GM21360 (cell line): ENCODE measurements around the gene ELK4.
A peak's percentile ranks its signal among the peaks of the same experiment; 100 is the strongest.
"Not testable (repeated sequence)": the region's sequence is repeated elsewhere in the genome, so short reads cannot be mapped to it uniquely, and the experiment has no call there.

Experiments used
- ATAC-seq: cut with Tn5 transposase; IDR thresholded peaks from one replicate; pipeline ENCODE4 v1.9.1; 2021; ENCODE audit warnings: mild to moderate bottlenecking, moderate library complexity; ENCODE audit not compliant: unreplicated experiment

ELK4 gene

DNA sequence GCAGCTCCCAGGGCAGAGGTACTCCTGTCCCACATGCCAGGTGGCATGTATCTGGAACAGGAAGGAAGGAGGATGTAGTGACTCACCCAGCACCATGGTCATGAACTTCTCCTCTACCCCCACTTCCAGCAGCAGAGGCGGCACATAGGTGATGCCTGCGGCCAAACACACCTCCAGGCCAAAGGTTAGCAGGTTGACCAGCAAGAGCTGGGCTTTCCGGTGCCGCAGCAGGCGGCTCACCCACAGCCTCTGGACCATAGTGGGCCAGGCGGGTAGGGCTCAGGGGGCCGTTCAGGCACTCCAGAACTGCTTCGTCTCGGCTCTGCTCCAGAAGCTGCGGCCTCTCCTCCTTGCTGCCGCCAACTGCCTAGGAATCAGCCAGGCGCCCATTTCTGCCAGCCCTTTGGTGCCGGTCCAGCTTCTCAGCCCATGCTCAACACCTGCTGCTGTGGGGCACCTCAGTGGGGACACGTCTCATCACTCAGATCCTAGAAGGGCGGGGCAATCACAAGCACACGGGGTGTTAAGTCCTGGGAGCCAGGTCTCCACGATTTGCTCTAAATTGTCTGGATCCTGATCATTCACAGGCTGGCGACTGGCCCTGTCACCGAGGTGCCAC is 32.7 kb upstream of the ELK4 start:
- no peak for ATAC-seq

DNA sequence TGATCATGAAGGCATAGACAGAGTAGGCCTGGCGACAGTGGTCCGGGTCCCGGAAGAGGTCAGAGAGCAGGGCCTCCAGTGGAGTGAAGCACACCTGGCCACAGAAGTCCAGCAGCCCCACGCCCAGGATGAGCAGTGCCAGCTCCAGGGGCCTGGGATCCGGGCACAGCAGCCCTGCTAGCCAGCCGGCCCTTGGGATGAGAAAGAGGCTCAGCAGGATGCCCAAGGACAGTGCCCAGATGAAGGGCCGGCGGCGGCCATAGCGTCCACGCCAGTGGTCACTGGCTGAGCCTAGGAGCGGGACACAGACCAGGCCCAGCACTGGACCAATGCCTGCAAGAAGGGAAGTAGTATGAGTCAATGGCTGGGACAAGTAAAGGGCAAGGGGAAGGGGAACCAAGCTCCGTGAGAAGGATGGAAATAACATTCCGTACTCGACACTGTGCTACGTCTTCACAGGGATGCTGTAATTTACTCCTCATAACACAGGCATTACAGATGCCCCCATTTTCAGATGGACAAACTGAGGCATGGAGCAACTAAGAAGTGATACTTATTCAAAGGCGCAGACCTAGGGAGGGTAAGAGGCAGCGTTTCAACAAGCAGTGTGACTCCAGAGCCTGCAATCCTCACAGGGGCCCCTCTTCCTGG is 31.6 kb upstream of the ELK4 start:
- no peak for ATAC-seq

DNA sequence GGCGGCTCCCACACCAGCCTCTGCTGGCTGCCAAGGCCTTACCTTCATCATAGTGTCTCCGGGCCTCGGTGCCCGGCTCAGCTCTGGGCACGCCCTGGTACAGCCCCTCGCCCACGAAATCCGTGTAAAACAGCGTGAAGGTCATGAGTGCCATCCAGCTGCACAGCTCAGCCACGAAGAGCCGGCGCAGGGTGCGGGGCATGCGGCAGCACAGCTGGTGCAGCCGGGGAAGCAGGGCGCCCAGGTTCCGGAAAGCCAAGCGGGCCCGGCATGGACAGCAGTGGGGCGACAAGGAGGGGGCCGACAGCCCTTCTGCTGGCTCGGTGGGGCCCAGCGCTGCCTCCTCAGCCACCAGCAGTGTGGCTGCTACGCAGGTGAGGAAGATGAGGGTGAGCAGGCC is 31.0 kb upstream of the ELK4 start:
- ATAC-seq: no peak

DNA sequence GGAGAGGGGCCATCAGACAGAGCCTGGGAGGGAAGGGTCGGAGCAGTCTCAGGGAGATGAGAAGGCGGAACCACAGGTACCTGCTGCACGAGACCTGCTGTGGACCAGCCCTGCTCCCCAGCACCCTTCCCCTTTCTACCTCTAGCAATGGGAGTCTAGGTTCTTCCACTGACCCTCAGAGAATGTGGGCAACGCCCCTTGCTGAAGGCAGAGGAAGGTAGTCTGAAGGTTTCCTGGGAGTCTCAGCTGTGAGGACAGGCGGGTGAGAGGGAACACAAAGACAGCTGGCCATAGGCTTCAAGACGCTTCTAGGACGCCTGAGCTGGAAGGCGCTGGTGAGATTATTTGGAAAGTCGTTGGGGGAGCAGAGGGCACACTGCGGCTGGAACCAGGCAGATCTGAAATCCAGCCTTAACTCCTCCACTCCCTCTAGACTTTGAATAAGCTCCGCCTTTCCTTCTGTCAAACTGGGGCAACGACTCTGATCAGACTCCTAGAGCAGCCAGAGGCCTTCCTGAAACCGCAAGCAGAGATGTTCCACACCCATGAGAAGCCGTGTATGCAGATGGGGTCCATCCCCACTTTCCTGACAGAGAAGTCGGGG is 30.4 kb upstream of the ELK4 start:
- ATAC-seq: no peak

DNA sequence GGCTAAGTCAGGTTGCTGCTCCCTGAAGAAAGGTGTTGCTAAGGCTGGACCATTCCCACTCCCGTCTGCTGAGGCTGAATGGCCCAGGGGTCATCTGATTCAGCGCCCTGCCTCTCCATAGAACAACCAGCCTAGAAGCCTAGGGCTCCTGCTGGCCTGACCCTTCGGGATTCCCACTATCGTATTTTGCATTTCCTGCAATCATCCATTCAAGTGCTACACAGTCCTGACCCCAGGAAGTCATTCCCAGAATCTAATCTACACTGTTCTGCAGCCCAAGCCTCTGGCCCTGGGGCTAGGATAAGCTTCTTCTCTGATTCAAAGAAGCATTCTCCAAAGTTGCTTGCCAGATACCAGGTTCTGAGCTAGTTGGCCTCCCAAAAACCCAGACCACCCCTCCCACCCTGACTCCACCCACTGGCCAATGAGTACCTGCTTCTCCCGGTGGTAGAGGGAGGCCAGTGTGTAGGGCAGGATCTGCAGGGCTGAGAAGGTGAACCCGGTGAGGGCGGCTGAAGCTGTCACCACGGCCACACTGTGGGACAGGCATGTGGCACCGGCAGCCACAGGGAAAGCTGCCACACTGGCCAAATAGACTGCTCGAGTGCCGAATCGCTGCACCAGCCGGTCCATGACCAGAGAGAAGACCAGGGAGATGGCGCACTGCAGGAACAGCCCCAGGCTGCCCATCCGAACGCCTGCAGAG is 29.8 kb upstream of the ELK4 start:
- ATAC-seq: no peak

DNA sequence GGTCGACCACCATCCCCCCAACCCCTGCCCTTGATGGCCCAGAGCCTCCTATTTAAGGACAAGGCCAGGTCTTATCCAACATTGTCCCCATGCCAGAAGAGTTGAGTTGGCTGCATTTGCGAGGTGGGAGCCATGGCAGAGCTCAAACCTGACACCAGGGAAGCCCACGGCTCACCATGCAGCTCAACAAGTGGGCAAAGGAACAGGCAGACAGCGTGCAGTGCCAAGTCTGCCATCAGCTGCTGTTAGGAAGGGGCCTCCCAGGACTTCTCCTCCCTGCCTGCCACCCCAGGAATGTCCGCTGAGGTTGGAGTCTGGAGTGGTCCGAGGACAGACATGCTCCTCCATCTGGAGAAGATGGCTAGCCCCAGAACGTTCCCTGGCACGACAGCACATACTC is 28.6 kb upstream of the ELK4 start:
- ATAC-seq: no peak

DNA sequence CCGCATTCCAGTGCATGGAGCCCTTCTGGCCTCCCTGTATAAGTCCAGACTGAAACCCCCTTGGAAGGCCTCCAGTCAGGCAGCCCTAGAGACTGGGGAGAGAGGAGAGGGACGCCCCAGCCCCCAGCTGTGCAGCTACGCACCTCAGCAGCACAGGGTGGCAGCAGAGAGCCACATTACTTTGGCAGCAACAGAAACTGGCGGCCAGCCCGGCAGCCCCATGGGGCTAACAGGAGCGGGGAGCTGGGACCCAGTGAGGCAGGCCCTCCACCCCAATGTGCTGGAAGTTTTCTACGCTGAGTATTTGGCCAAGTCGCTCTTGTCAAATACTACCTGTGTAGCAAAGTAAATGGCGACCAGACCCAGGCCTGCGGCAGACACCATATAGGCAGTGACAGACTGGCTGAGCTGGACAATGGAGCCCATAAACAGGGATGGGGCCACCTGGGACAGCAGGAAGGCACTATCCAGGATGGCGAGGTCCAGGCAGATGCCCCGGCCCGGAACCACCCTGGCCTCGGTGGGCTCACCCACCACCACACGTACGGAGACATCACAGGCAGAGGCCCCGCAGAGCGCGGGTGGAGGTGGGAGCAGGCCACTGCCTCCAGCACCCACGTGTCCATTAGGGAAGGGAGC is 27.3 kb upstream of the ELK4 start:
- peak; percentile 69 for ATAC-seq

DNA sequence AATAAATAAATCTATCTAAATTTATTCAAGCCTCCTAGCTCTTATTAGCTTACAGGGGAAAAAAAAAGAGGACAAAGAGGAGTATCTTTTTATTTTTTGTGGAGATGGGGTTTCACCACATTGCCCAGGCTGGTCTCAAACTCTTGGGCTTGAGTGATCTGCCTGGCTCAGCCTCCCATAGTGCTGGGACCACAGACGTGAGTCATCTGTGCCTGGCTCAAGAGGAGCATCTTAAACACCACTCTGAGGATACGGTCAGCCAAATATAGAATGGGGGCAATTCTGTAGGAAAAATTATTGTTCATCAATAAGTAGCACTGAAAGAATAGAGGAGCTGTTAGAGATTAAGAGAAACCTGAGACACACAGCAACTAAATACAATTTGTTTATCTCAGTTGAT is 24.4 kb upstream of the ELK4 start:
- ATAC-seq: no peak

DNA sequence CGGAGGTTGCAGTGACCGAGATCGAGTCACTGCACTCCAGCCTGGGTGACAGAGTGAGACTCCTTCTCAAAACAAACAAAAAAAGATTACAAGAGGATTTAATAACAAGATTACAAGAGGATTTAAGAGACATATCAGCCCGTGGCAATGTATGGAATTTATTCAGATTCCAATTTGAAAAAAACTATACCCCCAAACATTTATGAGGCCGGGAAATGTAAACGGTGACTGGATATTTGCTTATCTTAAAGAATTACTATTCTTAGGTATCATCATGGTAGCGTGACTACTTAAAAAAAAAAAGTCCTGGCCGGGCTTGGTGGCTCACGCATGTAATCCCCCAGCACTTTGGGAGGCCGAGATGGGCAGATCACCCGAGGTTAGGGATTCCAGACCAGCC is 21.2 kb upstream of the ELK4 start:
- no peak for ATAC-seq

DNA sequence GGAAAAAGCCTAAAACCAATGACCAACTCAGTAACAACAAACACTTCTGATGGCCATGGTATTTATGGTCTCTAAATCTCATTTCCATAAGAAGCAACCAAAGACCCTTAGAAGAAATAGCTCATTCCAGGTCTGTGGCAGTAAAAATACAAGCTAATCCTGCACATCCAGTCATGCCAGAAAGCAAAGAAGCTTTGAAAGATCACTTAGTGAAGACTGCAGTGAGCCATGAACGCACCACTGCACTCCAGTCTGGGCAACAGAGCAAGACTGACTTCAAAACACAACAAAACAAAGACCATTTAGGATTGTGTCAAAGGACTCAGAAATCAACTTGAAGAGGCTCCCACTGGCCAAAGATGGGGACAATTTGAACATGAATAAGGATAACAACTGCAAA is 18.4 kb upstream of the ELK4 start:
- no peak for ATAC-seq

DNA sequence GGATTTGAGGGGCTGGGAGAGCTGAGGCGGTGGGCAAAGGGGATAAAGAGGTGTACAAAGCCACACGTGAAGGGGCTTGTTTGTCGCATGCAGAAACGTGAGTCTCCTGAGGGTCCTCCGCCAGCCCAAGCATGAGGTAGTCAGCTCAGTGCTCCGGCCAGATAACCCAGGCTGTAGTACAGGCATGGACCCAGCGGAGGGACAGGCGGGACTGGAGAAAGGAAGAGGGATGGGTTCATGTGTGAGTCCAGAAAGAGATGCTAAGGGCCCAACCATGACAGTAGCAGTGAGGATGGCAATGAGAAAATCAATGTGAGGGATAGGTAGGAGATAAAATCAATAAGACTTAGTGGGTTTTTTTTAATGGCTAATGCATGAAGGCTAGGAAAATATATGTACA is 13.7 kb upstream of the ELK4 start:
- ATAC-seq: no peak

DNA sequence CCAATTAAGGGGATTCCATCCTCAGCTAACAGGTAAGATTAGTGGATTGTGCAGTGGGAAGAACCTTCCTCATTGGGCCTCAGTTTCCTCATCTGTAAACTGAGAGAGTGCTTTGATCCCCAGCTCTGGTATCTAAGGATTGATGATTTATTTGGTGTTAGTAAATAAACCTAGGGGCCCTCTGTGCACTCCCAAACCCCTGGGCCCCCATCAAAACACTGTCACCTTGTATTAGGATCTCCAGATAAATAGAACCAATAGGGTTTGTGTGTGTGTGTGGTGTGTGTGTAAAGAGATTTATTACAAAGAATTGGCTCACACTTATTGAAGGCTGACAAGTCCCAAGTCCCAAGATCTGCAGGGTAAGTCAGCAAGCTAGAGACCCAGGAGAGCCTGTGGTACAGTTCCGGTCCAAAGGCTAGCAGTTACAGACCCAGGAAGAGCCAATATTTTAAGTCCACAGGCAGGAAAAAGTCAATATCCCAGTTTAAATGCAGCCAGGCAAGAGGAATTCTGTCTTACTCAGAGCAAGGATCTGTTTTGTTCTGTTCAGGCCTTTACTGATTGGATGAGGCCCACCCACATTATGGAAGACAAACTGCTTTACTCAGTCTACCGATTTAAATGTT is 11.0 kb upstream of the ELK4 start:
- ATAC-seq: no peak

DNA sequence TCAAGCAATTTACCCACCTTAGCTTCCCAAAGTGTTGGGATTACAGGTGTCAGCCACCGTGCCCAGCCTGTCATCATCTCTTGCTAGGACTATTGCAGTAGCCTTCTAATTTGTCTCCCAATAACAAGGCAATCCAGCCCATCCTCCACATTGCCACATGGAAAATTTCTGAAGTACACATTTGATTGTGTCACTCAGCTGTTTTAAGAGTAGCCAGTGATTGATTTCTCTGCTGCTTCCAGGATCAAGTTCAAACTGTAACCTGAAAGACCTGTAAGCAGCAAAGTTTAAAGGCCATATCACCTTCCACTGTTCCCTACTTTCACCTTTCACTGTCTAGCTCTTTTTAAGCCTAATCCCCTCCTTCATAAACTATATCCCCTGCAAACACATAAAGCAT is 7.8 kb upstream of the ELK4 start:
- ATAC-seq: no peak

DNA sequence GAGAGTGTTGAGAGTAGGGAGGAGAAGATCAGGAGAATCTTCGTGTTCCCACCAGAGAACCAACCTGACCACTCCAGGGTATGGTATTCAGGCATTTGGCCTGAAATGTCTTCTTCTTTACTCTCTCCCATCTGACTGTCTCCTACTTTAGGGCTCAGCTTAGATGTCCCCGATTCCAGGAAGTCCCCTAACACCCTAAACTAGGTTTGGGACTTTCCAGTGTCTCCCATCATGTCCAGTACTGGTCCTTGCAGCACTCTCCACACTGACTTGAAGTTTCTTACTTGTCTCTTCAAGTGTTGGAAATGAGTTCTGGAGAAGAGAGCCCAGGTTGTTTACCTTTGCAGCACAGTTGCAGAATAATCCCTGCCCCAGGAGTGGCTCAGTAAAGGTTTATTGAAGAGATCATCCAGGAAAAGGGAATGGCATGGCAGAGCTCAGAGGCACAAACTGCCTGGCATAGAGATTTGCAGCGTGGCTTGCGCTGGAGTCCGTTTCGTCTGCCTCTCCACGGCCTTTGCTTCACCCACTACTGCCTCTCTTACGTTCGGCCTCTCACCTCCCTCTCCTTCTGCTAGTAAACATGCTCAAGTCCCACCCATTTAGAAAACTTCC is 6.2 kb upstream of the ELK4 start:
- no peak for ATAC-seq

DNA sequence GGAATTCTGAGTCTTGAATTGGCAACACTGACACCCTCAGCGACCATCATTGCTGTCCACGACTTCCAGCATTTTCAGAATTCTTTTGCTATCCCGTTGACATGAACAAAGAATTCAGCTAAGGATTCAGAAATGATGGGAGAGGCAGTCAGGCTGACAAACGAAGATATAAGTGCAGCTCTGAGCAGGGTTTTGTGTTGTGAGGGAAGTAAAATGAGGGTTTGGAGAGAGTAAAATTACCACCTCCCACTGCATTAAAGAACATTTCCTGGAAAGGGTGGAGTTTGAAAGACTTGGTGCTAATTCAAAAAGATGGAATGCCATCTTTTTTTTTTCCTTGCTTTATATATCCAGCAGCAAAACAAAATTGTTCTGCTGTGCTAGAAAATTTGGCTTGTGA is 4.9 kb upstream of the ELK4 start:
- no peak for ATAC-seq

DNA sequence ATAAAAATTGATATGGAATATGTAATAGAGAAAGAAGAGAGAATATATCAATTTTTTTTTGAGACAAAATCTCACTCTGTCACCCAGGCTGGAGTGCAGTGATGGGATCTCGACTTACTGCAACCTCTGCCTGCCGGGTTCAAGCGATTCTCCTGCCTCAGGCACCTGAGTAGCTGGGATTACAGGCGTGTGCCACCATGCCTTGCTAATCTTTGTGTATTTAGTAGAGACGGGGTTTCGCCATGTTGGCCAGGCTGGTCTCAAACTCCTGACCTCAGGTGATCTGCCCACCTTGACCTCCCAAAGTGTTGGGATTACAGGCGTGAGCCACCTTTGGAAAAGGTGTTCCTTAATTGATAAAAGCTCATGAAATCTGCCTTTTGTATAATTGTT is 4.3 kb upstream of the ELK4 start:
- not testable (repeated sequence) for ATAC-seq

DNA sequence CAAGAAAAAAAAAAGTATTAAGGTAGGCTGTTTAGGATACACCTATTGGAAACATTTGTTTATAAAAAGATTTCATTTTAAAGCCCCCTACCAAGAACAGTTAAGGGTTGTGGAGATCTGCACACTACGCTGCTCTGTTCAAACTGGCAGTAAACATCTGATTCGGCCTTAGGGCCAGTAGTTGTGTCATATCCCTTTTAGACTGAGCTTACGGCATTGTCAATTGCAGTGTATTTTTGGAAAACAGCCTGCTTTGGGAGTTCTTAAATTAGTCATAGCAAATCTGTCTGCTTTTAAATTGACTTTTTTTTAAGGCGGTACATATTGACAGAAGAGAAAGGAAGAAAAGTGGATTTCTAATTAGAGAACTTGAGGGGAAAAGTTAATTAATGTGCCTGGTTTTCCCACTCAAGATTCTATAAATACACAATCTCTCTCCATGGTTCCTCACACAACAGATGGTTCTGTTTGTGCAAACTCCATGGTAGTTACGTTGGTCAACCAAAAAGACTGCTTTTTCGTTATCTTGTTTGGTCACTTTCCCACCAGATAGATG is 1.7 kb upstream of the ELK4 start:
- no peak for ATAC-seq

DNA sequence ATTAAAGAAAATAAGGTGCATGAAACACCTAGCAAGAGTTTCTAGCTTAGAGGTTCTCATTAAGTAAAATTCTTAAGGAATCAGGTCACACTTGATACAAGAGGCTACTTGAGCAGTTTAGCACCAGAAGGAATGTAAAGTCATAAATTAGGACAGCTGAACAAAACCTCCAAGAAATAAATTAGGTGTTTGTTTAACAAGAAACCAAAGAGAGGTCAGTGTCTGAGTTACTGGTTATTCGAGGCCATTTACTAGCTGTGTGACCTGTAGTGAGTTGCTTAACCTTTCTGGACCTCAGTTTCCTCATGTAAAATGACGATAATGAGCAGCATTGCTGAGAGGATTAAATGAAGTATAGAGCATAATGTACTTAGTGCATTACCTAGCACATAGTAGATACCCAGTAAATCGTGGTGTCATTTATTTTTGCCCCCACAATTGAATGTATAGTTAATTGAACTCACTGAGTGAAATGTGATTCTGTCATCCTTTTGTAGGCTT is 908 bp upstream of the ELK4 start:
- no peak for ATAC-seq

DNA sequence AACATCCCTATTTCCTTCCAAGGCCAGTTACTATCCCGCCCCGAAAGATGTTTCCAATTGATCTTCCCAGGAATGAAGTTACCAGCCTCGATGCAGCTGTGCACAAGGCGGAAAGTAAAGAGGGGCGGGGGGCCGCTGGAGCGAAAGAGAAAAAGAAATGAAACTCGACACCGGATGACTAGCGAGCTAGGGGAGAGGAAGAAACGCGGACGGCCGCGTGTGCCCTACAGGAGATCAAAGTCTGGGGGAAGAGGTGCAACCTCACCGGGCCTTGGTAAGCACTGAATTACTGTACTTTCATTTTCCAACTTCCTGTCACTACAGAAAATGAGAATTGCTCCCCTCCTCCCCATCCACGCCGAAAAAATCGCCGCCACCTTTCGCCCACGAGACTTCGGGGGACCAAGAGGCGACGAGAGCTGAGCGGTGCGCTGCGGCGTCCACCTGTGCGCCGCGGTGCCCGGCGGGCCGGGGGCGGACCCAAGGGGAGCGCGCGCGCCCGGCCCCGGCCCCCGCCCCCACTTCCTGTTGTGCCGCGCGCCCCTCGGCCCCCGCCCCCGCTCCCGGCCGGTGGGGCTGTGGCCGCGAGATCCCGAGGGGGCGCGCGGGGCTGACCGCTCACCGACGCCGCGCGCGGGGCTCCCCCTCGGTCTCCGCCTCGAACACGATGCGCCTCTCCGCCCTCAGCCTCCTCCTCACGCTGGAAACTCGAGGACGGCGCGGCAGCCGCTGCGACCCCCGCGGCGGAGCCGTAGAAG is 622 bp downstream of the ELK4 start:
- peak; percentile 53 for ATAC-seq

DNA sequence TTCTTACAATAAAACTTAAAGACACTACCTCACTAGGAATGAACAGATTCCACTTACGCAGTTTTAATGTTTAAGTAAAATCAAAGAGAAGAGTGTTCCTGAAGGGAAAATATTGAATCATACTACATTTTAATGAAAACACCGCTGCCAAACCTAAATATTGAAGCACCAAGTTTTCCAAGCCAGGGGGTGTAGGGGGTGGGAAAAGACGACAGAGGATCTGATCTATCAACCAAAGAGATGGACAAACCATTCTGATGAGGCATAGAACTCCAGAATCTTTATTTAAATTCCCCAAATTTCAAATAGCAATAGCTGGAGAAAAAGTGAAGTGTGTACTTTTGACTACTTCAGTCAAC is 1.2 kb downstream of the ELK4 start:
- no peak for ATAC-seq
